Hematopoietic multipotent progenitor cell treated with erythropoietin and hydrocortisone succinate and interleukin-3 and kit ligand, for 17 days (in vitro differentiated cells): Measurements from ENCODE around the gene ZFP36L2.

Experiments used
- DNase-seq: peaks from one replicate; pipeline ENCODE4 v3.0.0-alpha.2; 2015; ENCODE audit warnings: low spot score

Gene ZFP36L2

DNA sequence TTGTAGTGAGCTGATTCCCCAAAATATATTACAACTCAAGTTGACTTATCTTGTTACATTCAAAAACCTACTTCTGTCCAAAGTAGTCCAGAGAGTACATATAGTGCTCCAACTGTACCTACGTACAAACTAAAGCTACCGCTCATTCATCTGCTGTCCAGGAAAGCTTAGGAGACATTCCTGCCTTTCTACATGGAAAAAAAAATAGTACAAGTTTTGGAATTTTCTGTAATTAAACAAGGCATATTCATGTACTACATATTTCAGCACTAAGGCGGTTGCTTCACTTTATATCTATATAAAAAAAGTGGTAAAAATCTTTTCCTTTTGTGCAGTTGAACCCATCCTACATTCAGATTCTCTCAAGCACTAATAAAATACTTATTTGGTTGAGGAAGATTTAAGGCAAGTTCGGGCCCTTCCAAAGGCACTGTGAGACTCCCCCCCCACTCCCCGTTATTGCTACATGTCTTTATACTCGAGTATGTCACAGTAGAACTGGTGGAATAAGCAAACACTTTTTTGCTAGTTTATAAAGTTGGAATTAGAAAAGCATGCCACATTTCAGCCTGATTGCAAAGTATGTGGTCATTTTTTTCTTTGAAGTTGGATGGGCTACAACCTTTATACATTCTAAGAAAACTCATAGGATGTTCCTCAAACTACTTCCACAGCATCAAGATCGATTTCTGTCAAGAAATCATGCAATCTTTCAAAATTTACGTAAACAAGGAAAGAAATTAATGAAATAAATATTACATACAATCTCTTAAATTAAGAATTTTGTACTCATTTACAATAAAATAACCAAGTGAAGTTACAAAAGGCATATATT, 3.7 kb downstream of the ZFP36L2 start:
- peak; percentile 59 for DNase-seq

DNA sequence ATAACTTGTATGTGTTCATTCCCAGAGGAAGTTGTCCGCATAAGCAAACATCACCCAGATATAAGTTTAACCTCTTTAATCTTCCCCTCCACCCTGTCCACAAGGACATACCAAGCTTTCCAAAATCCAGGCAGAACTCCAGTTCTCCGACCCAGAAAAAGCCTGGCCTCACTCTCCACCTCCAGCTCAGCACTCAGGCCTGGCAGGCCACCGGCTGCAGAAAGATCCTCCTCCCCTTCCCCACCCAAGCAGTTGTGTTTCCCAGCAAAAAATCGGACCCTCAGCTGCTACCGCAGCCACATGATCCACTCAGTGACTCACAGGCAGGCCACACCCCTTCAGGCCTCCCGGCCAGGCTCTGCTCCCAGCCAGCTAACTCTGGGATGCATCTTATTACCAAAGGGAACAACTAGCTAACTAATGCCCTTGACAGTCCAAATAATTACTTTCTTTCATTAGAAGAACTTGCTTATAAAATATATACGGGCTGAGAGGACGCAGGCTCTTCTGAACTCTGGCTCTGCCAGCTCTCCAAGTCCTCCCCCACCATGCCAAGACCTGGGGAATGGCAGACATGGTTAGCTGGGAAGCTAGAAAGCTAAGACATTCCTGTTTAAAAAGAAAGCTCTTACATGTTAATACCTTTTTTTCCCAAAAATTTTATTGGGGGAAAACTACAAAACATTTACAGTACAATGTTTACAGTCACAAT, 4.5 kb downstream of the ZFP36L2 start:
- DNase-seq, result peak; percentile 87

DNA sequence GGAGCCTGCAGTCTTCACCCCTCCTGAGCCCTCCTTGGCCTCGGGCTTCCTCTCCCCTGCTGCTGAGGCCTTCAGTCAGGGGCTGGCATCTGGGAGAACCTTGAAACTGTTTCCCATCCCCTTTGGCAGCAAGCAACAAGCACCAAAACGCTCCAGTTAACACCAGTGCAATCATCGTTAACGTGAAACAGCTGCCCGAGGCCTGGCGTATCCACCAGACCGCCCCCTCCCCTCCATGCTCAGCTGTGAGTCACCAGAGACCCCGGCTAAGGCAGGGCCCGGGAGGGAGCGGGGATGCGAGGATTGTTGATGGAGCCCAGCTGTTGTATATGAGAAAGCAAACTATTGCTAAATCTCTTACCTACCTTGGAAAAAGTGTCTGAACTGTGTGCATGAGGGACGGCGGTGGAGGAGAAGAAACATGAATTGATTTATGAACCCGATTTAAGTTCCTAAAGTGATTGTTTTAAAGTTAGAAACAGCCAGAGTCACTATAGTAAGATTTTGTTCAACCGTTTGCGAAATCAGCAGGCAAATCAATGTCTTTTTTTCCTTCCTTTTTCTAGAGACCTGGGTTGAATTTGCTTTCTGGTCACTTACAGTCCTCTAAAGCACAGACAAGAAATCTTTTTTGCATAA, 5.2 kb downstream of the ZFP36L2 start:
- DNase-seq, result peak; percentile 51

DNA sequence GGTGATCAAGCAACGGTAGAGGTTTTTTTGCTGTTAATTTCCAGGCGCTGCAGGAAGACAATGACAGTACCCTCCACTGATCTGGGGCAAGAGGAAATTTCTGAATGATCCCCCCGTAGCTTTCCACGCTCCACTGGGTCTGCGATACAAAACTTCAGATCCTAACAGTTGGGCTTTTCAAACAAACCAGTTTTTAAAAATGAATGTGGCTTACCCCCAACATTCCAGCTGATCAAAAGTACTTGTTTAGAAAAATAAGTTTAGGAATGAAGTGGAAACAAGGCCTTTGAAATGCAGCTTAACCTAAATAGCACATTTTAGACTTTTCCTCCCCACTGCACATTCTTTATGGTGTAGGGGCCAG, 5.7 kb downstream of the ZFP36L2 start:
- DNase-seq, result no peak

DNA sequence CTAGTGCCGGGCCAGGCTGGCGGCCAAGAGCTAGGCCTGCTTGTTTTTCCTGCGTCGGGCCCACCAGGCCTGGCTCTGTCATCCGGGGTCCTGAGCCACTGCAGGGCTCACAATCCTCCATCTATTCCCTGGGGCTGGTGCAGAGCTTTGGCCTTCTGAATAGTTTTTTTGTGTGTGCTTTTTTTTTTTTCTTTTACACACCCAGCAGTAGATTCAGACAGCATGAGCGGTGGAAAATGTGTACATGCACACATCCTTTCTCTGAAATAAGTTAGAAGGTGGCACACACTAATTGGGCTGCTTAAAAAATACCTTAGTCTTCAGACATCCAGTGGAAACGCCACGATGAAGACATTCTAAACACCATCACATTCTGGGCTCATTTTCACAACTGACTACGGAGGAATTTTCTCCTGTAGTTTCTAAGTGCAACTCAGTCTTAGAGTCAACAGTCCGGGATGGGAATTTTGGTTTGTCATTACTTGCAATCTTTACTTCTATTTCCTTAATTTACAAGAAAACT, 6.1 kb downstream of the ZFP36L2 start:
- no peak for DNase-seq

DNA sequence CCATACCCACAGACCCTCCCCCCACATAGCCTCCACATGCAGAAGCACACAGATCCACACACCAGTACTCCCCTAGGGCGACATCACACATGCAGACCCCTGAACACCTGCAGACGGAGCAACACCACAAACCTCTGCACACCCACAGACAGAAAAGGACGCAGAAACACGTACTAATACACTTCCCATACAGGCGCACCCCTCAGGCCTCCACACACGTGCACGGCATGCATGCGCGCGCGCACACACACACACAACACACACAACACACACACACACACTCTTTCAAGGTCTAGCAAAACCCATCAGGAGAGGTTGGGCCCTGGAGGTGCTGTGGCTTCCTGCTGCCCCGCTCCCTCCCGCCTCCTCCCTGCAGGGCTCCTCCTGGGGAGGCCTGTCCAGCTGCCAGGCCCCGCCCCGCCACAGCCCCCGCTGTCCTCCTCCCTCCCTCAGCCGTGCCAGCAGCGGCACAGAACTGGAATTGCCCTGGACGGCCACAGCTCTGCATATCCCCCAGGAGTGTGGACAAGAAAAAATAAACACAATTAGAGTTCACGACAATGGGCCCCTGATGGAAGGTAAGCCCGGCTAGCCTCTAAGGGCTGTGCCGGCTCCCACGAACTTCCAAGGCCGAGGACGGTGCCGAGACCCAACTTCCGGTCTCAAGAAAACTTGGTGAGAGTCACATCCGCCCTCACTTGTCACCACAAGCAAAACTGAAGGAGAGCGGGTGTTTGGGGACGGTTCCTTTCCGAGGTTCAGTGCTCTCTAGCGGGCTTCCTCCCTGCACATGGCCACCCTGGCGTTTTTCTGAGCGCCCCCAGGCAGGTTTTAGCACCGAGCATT, 6.8 kb downstream of the ZFP36L2 start:
- DNase-seq, result peak; percentile 89

DNA sequence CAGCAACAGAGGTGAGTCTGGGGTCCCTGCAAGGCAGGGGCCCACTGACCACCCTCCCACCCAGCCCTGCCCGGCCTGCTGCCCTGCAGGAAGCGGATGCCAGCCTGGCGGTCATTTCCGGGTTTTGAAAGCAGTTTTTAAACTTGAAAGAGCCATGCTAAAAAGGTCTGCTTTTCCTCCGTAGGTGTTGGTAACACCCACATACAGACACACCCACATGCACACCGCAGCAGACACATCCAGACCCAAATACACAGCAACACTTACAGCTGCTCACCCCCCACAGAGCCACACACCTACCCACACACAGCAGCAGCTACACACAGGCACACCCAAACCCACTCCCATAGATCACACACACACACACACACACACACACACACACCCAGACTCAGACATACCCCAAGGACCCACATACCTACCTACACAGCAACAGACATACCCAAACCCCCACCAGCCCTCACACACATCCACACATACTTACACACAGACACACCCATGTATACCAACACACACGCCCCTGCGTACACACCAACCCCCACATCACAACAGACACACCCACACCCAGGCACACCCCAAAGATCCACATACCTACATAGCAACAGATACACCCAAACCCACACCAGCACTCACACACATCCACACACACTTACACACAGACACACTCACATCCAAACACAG, 7.6 kb downstream of the ZFP36L2 start:
- DNase-seq, result peak; percentile 70

DNA sequence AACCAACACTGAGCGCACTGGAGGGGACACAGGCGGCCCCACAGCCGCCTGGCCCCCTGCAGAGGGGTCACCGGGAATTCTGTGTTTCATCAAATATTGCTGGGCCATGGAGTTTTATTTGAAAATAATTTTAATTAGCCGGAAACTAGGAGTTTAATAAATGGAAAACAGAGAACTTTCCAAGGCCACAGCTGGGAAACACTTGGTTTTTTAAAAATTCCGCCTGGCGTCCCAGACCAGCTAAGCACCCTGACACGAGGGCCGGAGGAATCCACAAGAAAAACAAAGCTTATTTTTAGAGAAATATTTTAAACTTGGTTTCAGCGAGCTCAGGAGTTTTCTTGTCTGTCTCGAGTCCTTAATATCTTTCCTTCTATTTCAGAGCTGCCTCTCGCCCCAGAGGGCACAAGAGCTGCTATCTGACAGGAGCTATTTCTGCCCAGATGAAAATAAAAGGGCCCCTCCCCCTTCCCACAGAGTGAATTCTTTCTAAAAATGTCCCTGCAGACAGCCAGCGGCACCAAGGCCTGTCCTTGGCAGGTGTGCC, 8.2 kb downstream of the ZFP36L2 start:
- no peak for DNase-seq

DNA sequence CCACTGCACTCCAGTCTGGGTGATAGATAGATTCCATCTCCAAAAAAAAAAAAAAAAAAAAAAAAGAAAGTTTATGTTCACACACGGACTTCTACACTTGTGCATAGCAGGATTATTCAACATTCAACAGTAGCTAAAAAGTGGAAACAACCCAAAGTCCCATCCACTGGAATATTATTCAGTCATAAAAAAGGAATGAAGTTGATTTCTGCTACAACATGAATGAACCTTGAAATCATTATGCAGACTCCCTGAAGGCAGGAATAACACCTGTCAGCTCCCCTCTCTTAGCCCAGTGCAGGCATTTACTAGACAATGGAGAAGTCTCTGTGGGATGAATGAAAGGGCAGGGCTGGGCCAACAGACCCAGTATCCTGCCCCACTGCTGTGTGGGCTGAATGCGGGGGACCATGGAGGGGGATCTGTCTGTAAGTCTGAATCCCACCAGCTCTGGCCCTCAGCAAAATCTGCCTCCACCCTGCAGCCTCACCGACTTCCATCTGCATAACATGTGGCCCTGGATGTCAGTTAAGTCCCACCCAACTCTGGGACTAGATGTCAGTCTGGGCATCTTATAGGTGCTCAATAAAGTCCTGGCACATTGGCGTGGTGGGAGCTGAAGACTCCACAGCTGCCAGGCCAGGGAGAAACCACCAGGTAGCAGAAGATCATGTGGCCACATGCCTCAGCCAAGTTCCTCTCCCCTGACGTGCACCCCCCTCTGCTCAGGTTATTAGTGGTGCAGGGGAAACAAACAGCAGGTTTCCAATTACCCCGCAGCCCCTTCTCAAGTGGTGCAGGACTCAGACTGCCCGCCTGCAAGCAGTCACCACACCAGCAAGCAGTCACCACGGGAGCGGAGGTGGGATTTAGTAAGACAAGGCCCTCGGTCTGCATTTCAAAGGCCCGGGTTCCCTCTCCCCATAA, 8.9 kb downstream of the ZFP36L2 start:
- peak; percentile 6 for DNase-seq

DNA sequence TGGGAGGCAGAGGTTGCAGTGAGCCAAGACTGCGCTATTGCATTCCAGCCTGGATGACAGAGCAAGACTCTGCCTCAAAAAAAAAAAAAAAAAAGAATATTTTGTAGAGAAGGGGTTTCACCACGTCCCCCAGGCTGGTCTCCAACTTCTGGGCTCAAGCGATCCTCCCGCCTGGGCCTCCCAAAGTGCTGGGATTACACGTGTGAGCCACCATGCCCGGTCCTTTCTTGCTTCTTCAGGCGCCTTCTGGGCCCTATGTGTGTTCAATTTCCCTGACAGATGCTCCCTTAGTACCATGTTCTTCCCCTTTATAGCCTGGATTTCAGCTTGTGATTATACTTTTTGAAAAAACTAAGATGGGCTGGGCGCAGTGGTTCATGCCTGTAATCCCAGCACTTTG, 9.8 kb downstream of the ZFP36L2 start:
- DNase-seq, result no peak

DNA sequence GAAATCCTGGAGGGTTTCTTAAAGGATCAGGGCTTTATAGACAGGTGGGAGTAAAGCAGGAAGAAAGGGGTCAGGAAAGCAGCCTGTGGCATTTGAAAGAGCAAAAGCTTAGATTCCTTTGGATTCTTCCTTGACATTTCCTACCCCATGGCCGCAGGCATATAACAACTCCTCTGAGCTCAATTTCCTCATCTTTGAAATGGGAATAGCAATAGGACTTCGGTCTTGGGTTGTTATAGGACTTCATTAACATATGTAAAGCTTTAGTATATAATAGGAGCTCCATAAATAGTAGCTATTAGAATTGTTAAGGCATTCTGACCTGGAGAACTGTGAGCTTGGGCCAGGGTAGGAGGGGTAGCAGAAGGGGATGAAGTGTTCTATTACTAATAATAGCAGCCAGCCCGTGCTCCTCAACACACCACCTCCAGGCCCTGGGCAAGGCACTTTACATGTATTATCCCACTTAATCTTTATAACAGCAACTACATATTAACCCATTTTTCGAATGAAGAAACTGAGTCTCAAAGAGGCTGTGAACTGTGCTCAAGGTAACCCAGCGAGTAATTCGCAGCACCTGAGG, 10.6 kb downstream of the ZFP36L2 start:
- DNase-seq, result no peak

DNA sequence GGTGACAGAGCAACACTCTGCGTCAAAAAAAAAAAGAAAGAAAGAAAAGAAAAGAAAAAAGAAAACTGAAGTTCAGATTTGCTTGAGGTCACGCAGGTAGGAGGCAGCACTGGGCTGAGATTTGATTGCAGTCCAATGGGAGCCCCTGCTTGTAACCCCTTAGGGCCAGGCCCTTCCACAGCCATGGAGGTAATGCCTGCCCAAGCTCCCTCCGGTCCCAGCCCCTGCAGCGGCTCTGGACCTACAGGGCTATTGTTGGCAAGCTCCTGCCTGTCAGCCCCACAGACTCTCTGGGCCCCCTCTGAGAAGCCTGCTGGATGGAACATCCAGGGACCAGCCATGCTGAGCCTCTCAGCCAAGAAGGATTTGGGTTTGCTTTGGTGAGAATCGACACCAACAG, 12.2 kb downstream of the ZFP36L2 start:
- DNase-seq, result no peak

DNA sequence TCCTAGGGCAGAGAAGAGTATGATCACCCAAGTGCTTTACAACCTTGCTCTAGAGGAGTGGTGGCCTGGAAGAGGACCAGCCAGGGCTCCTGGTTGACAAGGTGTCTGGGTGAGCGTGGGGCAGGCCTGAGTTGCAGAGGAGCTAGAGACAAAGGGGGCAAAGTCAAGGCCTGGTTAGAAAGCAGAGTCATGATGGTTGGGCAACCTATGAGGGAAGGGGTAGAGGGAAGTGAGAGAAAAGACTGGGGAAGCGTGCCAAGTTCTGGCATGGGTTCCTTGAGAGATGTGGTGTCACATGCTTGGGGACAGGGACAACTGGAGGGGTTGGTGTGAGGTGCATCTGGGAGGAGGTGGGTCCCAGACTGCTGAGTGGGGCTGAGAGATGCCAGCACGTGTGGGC, 13.5 kb downstream of the ZFP36L2 start:
- DNase-seq, result no peak

DNA sequence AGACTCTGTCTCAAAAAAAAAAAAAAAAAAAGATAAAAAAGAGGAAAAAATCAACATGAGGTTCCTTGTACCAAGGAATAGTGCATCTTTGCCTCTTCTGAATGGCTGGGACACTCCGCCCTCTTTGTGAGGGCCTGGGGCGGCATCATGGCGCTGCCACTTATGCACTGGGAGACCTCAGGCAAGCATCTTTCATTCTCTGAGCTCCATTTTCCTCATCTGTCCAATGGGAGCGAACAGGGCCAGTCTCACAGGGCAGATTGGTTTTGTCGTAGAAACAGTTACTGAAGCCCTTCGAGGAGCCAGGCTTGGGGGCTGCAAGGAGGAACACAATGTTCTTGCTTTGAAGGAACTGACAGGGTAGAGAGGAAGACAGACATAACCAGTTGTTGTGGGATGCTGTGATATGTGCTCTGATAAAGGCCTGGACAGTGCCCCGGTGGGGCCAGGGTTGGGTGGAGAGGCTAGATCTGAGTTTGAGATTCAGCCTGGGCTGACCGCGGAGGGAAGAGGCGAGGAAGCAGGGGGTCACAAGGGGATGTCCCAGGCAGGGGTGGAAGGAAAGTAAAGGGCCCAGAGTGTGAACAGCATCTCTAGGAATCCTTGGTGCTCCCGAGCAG, 14.1 kb downstream of the ZFP36L2 start:
- DNase-seq, result no peak

DNA sequence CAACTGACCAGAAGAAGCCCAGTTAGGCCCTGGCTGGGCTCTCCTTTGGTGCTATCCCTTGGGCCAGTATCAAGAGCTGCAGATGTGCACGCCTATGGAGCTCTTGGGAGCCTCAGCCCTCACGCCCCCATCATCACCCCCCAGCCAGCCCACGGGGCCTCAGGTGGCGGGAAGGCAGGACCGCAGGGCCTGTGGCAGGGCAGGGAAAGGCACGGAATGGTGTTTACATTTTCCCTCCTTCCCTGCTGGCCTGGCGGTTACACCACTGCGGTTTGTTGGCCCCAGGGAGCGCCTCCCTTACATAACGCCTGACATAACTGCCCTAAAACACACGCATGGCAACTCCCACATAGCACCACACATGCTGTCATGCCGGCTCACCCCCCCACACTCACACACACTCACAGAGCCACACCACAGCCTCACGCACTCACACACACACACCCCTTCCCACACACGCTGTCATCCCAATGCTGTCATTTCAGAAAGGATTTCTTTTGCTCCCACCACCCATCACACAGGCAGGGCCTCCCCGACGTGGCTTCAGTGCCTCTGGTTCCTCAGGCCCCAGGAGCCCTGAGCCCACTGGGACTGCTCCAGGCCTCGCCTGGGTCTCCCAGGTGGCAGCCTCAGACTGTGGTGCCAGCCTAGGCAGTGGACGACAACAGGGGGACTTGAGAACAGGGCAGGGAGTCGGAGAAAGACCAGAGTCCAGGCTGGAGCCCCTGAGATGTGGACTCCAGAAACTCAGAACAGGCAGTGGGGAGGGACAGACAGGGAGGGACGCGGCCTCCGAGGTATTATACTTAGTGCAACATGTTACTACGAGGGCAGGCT, 15.7 kb downstream of the ZFP36L2 start:
- no peak for DNase-seq

DNA sequence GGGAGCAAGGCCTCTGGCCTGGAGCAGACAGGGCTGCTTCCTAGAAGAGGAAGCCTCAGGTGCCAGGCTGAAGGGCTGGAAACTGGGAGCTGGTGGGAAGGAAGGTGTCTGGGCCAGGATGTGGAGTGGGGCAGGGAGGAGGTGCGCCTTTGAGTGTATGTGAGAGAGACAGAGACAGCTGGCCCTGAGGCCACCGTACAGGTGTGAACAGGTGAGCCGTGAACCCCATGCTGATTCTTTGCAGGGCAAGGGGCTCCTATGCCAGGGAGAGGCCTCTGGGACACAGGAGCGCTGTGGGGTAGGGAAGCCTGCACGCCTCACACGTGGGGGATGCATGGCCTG, 16.3 kb downstream of the ZFP36L2 start:
- DNase-seq, result no peak

DNA sequence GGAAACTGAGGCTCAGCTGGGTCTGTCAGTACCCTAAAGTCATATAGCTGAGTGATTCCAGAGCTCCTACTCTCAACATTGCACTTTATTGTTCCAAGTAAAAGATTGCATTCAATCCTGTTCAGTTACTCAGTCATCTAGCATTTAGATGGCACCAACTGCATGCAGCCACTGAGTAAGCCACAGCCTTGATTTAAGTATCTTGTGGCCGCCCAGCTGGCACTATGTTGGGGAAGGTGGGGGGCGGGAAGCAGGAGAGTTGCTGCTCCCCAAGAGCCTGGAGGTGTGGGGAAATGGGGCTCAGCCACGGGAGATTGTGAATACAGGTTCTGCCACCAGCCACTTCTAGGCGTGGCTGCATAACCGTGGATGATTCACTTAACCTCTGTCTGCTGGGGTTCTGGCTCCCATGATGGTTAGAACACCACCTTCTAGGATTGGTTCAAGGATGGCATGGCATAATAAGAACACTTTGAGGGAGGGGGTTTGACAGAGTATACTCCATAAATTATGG, 17.1 kb downstream of the ZFP36L2 start:
- no peak for DNase-seq
